Esophagus muscularis mucosa (tissue), 4 donors: ENCODE measurements around the gene PGLYRP3. TPM values are rescaled to one million over a fixed set of nuclear protein-coding genes. Genes with fewer than 3 reads are reported as not detected.

Experiments used
- DNase-seq: peaks from one replicate; pipeline ENCODE4 v3.0.0-alpha.2; 2017; ENCODE audit errors: extremely low spot score
- H3K27ac ChIP-seq, 4 donors: fragments of 200-600 bp; sonication (generic); replicated peaks in 1 of 4; 1 replicate in 3 of 4; 2 replicates in 1 of 4; pipeline ENCODE4 v1.5.1; 2016 to 2019; ENCODE audit warnings: mild to moderate bottlenecking in 1 of 4
- H3K27me3 ChIP-seq, 4 donors: fragments of 200-600 bp; sonication (generic); one replicate each; pipeline versions ENCODE4 v1.5.1 to v1.6.0; 2016 to 2019
- H3K36me3 ChIP-seq, 4 donors: fragments of 200-600 bp; sonication (generic); one replicate each; pipeline ENCODE4 v1.5.1; 2016 to 2019
- H3K4me1 ChIP-seq, 4 donors: fragments of 200-600 bp; sonication (generic); one replicate each; pipeline ENCODE4 v1.5.1; 2016 to 2019
- H3K4me3 ChIP-seq, 4 donors: fragments of 200-600 bp; sonication (generic); 1 replicate in 2 of 4; 2 replicates in 2 of 4; pipeline ENCODE4 v1.5.1; 2016 to 2019; ENCODE audit warnings: mild to moderate bottlenecking in 4 of 4, moderate library complexity in 1 of 4
- H3K9me3 ChIP-seq, 4 donors: fragments of 200-600 bp; sonication (generic); 1 replicate in 3 of 4; 2 replicates in 1 of 4; pipeline ENCODE4 v1.5.1; 2016 to 2019
- EP300 ChIP-seq: sonication (generic); formaldehyde crosslinking; IDR thresholded peaks from one replicate; pipeline ENCODE4 v1.6.1; 2017; ENCODE audit warnings: antibody characterized with exemption
- POLR2A ChIP-seq: fragments of 450-650 bp; IDR thresholded peaks from one replicate; pipeline ENCODE4 v1.6.1; 2017; ENCODE audit warnings: antibody characterized with exemption, moderate library complexity, mild to moderate bottlenecking, low read depth
- POLR2AphosphoS5 ChIP-seq, 2 donors: sonication (generic); formaldehyde crosslinking; IDR thresholded peaks; one replicate each; pipeline ENCODE4 v1.6.1; 2017; ENCODE audit warnings: antibody characterized with exemption in 2 of 2
- WGBS: methylation state at CpG from one replicate; pipeline ENCODE4 v1.1.5; 2018; 5-methylcytosine and 5-hydroxymethylcytosine counted together
- intact Hi-C: fragments of 100-400 bp; cut with DNase I; formaldehyde crosslinking; loops from one replicate; pipeline ENCODE4 v1.15.1; 2023
- total RNA-seq, 4 donors: library from RNA; depleted of rRNA; stranded (reverse); fragments of >200 nt; gene quantifications; one replicate each; pipeline versions ENCODE4 v1.1.0 to v1.2.1, GENCODE V29; 2016
- TF ChIP-seq, protein P1 (sequence below), 3 experiments: fragments of 200-600 bp in 2 of 3; fragments of 450-650 bp in 1 of 3; sonication (generic) in 2 of 3; IDR thresholded peaks; one replicate each; pipeline ENCODE4 v1.5.1; 2017 to 2019; ENCODE audit warnings: antibody characterized with exemption in 3 of 3, mild to moderate bottlenecking in 2 of 3, moderate library complexity in 1 of 3

PGLYRP3 gene
- total RNA-seq, 4 donors from 2014 or later, result not detected

DNA sequence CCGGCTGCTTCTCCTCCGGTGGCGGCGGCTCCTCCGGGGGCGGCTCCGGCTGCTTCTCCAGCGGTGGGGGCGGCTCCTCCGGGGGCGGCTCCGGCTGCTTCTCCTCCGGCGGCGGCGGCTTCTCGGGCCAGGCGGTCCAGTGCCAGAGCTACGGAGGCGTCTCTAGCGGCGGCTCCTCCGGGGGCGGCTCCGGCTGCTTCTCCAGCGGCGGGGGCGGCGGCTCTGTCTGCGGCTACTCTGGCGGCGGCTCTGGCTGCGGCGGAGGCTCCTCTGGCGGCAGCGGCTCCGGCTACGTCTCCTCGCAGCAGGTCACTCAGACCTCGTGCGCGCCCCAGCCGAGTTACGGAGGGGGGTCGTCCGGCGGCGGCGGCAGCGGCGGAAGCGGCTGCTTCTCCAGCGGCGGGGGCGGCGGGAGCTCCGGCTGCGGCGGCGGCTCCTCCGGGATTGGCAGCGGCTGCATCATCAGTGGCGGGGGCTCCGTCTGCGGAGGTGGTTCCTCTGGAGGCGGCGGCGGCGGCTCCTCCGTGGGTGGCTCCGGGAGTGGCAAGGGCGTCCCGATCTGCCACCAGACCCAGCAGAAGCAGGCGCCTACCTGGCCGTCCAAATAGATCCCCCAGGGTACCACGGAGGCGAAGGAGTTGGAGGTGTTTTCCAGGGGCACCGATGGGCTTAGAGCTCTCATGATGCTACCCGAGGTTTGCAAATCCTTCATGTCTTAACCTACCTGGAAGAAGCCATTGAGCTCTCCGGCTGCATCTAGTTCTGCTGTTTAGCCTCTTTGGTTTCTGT, 51.3 kb downstream of the PGLYRP3 start:
- 2% methylated on average over 25 of the region's 80 CpGs for WGBS
- no peak overlapping the region for H3K27ac ChIP-seq
- H3K4me3 ChIP-seq, result peak overlapping the region; percentile 50 to 63 (median 56)
- H3K9me3 ChIP-seq, result no peaks in the 10 kb centered on the region
- TF ChIP-seq, protein P1, sequence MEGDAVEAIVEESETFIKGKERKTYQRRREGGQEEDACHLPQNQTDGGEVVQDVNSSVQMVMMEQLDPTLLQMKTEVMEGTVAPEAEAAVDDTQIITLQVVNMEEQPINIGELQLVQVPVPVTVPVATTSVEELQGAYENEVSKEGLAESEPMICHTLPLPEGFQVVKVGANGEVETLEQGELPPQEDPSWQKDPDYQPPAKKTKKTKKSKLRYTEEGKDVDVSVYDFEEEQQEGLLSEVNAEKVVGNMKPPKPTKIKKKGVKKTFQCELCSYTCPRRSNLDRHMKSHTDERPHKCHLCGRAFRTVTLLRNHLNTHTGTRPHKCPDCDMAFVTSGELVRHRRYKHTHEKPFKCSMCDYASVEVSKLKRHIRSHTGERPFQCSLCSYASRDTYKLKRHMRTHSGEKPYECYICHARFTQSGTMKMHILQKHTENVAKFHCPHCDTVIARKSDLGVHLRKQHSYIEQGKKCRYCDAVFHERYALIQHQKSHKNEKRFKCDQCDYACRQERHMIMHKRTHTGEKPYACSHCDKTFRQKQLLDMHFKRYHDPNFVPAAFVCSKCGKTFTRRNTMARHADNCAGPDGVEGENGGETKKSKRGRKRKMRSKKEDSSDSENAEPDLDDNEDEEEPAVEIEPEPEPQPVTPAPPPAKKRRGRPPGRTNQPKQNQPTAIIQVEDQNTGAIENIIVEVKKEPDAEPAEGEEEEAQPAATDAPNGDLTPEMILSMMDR (IDR thresholded peaks at IDR 0.05), result no peak
- TF ChIP-seq EP300 (no peak), POLR2AphosphoS5 (IDR thresholded peaks at IDR 0.05) (no peak), POLR2A (no peak)
- H3K27me3 ChIP-seq, result peaks cover 0 to 70% (median 36%) of the 10 kb centered on the region in 4 donors
- intact Hi-C loops, result no loop called here
- peak; percentile 91 for DNase-seq
- H3K4me1 ChIP-seq, result peaks cover 10 to 23% (median 19%) of the 10 kb centered on the region in 4 donors
- no peaks in the 10 kb centered on the region for H3K36me3 ChIP-seq

DNA sequence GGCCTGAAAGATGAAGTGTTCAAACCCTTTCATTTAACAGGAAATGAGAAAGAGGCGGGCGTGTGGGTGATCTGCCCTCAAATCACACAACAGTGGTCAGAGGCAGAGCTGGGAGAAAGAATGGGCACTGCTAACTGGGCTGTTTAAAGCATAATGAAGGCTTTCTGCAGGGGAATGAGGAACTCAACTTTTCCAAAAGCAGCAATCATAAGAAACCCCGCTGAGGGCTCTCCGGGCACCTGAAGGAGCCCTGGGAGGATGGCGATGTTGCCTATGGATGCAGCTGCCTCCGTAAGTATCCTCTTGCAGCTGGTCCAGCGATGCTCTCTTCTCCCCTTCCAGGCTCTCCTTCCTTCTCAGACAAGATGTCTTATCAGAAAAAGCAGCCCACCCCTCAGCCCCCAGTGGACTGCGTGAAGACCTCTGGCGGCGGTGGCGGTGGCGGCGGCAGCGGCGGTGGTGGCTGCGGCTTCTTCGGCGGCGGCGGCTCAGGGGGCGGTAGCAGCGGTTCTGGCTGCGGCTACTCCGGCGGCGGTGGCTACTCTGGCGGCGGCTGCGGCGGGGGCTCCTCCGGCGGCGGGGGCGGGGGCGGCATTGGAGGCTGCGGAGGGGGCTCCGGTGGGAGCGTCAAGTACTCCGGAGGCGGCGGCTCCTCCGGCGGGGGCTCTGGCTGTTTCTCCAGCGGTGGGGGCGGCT, 52.0 kb downstream of the PGLYRP3 start:
- Histone ChIP-seq H3K36me3 (no peaks in the 10 kb centered on the region), H3K27ac (no peak overlapping the region), H3K4me3 (peak overlapping the region; percentile 50 to 63 (median 56)), H3K4me1 (peaks cover 10 to 23% (median 19%) of the 10 kb centered on the region in 4 donors), H3K9me3 (no peaks in the 10 kb centered on the region), H3K27me3 (peaks cover 0 to 62% (median 36%) of the 10 kb centered on the region in 4 donors)
- DNase-seq, result peak; percentile 74
- intact Hi-C loops, result no loop called here
- TF ChIP-seq POLR2AphosphoS5 (IDR thresholded peaks at IDR 0.05), result no peak
- no peak for TF ChIP-seq POLR2A
- no peak for TF ChIP-seq EP300
- TF ChIP-seq, protein P1 (IDR thresholded peaks at IDR 0.05), result no peak
- 47% methylated on average over 5 of the region's 45 CpGs for WGBS

DNA sequence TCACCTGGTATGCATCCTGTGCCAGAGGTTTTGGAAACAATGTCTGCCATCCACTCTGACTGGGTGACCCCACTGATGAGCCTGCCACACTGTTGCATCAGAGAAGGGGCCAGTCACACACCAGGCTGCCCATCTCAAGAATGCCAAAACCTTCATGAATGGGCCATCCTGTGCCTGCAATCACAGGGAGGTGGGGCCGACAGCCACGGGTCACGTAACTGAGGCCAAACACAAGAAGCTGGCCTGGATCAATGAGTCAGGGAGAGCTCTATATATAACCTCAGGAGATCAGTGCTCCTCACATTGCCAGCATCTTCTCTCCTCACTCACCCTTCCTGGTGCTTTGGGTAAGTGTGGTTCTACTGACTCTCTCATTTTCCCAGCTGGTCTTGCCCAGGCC, 53.4 kb downstream of the PGLYRP3 start, which contains the start of gene LORICRIN:
TSS of gene LORICRIN (plus strand) at position 301 of the 400 bp plus-strand sequence. CDS start 1,263 bp downstream, outside the sequence.
- peaks cover 0 to 49% (median 32%) of the 10 kb centered on the region in 4 donors for H3K27me3 ChIP-seq
- H3K4me3 ChIP-seq, result peak within 1 kb of the TSS in 1 of 4 donors; percentile 58
- H3K4me1 ChIP-seq, result peaks cover 10 to 23% (median 19%) of the 10 kb centered on the region in 4 donors
- no peaks in the 10 kb centered on the region for H3K9me3 ChIP-seq
- no peak within 1 kb of the TSS for H3K27ac ChIP-seq
- no peak for TF ChIP-seq POLR2AphosphoS5 (IDR thresholded peaks at IDR 0.05)
- TF ChIP-seq, protein P1 (IDR thresholded peaks at IDR 0.05), result no peak
- intact Hi-C loops, result no loop called here
- WGBS, result 68% methylated on average over 3 of the region's 3 CpGs
- peak; percentile 89 for DNase-seq
- no peaks in the 10 kb centered on the region for H3K36me3 ChIP-seq

DNA sequence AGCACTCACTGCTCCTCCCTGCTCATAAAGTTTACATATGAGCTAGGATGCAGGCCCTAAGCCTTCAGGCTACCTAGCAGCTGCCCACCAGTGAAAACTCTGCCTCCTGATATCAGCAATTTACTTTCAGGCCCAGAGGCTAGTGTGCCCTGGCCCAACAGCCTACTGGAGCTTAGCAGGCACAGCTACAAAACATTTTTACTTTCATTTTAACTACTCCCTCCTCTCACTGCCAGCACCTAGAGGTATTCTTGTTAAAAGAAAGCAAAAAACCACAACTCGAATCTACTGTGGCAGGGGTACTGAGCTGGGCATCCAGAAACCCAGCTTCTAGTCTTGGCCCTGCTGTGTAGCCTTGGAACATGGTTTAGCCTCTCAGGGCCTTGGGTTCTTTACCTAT, 59.1 kb downstream of the PGLYRP3 start:
- intact Hi-C loops, result no loop called here
- H3K4me1 ChIP-seq, result peaks cover 0 to 6% (median 0%) of the 10 kb centered on the region in 4 donors
- peak; percentile 86 for DNase-seq
- H3K27me3 ChIP-seq, result peaks cover 0 to 14% (median 0%) of the 10 kb centered on the region in 4 donors
- no peak overlapping the region for H3K4me3 ChIP-seq
- no peaks in the 10 kb centered on the region for H3K9me3 ChIP-seq
- no peak overlapping the region for H3K27ac ChIP-seq
- 44% methylated on average over 1 of the region's 1 CpG for WGBS
- H3K36me3 ChIP-seq, result no peaks in the 10 kb centered on the region
- TF ChIP-seq EP300 (no peak), POLR2A (no peak), POLR2AphosphoS5 (IDR thresholded peaks at IDR 0.05) (no peak)
- TF ChIP-seq, protein P1 (IDR thresholded peaks at IDR 0.05), result no peak
